ENCODE data around the gene PSMD1. TPM values are rescaled to one million over a fixed set of nuclear protein-coding genes. Genes with fewer than 3 reads are reported as not detected.

Gene PSMD1
- total and polyA plus RNA-seq, 2 of the 8 experiments (the other 6 are each of a cell fraction or from before 2014, with no cell fraction given): 179 to 272 TPM

- H3K4me1 ChIP-seq (replicated peaks in 1 of 4; ENCODE audit: control insufficient read depth in 3 of 4, insufficient read depth in 4 of 4, low read length in 3 of 4): no peaks in the 10 kb centered on the region
- no peak overlapping the region for H3K56ac ChIP-seq (replicated peaks; ENCODE audit: insufficient read length, low read depth, low read length)
- H3K23me2 ChIP-seq (ENCODE audit: low read depth, low read length): no peaks in the 10 kb centered on the region
- H3K27ac ChIP-seq (ENCODE audit: low read depth, low read length): no peak overlapping the region
- H2BK120ac ChIP-seq (replicated peaks; ENCODE audit: low read depth, low read length): no peak overlapping the region
- H3K79me2 ChIP-seq (ENCODE audit: control insufficient read depth in 1 of 2, insufficient read depth in 2 of 2, low read length in 2 of 2): no peaks in the 10 kb centered on the region
- no peak overlapping the region for H3K4ac ChIP-seq (replicated peaks; ENCODE audit: insufficient read length, low read depth, low read length)
- H2AFZ ChIP-seq (ENCODE audit: low read length): no peak overlapping the region
- no peaks in the 10 kb centered on the region for H3K9me3 ChIP-seq (ENCODE audit: insufficient read depth in 2 of 2, low read depth in 1 of 2, low read length in 1 of 2)
- H4K20me1 ChIP-seq (replicated peaks in 1 of 2; ENCODE audit: control insufficient read depth in 1 of 2, insufficient read depth in 2 of 2, low read length in 2 of 2): peaks cover 0 to 1% of the 10 kb centered on the region in 2 experiments
- H4K91ac ChIP-seq (replicated peaks; ENCODE audit: insufficient read length, low read length): no peak overlapping the region
- no peaks in the 10 kb centered on the region for H3K27me3 ChIP-seq (replicated peaks in 1 of 4; ENCODE audit: control insufficient read depth in 3 of 4, extremely low read depth in 1 of 4, insufficient read depth in 3 of 4, low read length in 3 of 4)
- H3K36me3 ChIP-seq (ENCODE audit: control insufficient read depth in 2 of 4, insufficient read depth in 4 of 4, low read length in 3 of 4): peaks cover 25 to 89% (median 74%) of the 10 kb centered on the region in 4 experiments
- CTCF ChIA-PET (ENCODE audit: partially characterized antibody): interaction anchor here (1.7 kb wide), 1 partner anchor 104 kb away, joined by 4 read pairs; no protein-coding TSS in a partner anchor
- H3K4me3 ChIP-seq (ENCODE audit: extremely low read depth in 1 of 4, insufficient read depth in 2 of 4, low read depth in 3 of 4, low read length in 4 of 4): no peak overlapping the region
- no peak overlapping the region for H2AK5ac ChIP-seq (ENCODE audit: low read depth, low read length)
- POLR2A ChIA-PET (ENCODE audit: partially characterized antibody): interaction anchor here (0.5 to 1.5 kb wide), 2 partner anchors 12 to 35 kb away, joined by 3 to 4 read pairs; no protein-coding TSS in a partner anchor
- H3K79me1 ChIP-seq (ENCODE audit: low read depth, low read length): no peaks in the 10 kb centered on the region
- H3K18ac ChIP-seq (ENCODE audit: extremely low read depth, low read length): no peak overlapping the region
- H2BK15ac ChIP-seq (ENCODE audit: low read length): no peak overlapping the region
- H3K23ac ChIP-seq (ENCODE audit: insufficient read length): no peak overlapping the region
- no peak overlapping the region for H3K14ac ChIP-seq (ENCODE audit: insufficient read length)
- H3K4me2 ChIP-seq (ENCODE audit: insufficient read depth in 1 of 2, low read depth in 2 of 2, low read length in 2 of 2): no peak overlapping the region
- no peak overlapping the region for H3K9ac ChIP-seq (replicated peaks in 1 of 4; ENCODE audit: extremely low read depth in 1 of 4, low read depth in 3 of 4, low read length in 3 of 4)
- WGBS, 2 experiments (ENCODE audit: extremely low coverage in 1 of 2, insufficient coverage in 1 of 2, insufficient read length in 1 of 2, insufficient replicate concordance in 2 of 2, low coverage in 1 of 2, low lambda C conversion rate in 2 of 2, missing lambda C conversion rate in 1 of 2): 95% methylated on average over 1 of the region's 1 CpG; no CpG with 5 or more reads in 1 of the 2 experiments
- H2BK20ac ChIP-seq (ENCODE audit: low read length): no peak overlapping the region
- no peak overlapping the region for H4K8ac ChIP-seq (ENCODE audit: extremely low read depth, insufficient read depth, low read length)
- no peak overlapping the region for H2BK12ac ChIP-seq (ENCODE audit: low read depth, low read length)
- no peak overlapping the region for H4K5ac ChIP-seq (ENCODE audit: insufficient read length, low read depth, low read length)
- no peak for FAIRE-seq
- TF ChIP-seq CBX8 (IDR thresholded peaks at IDR 0.05; ENCODE audit: borderline replicate concordance, low read depth, low read length): no peak
- TF ChIP-seq RAD21 (IDR thresholded peaks at IDR 0.05 in 1 of 2, conservative IDR thresholded peaks at IDR 0.05 in 1 of 2; ENCODE audit: low read depth in 2 of 2, low read length in 2 of 2): no peak
- no peak for TF ChIP-seq RFX5 (IDR thresholded peaks at IDR 0.05; ENCODE audit: borderline replicate concordance, low read depth, low read length)
- no peak for TF ChIP-seq POLR2A (IDR thresholded peaks at IDR 0.05; ENCODE audit: control extremely low read depth in 1 of 2, low read depth in 2 of 2, low read length in 2 of 2)
- no peak for TF ChIP-seq RNF2 (IDR thresholded peaks at IDR 0.05; ENCODE audit: borderline replicate concordance, low read depth, low read length, missing control alignments, poor library complexity, severe bottlenecking)
- TF ChIP-seq CBX5 (IDR thresholded peaks at IDR 0.05; ENCODE audit: low read depth, low read length): no peak
- DNase-seq (ENCODE audit: low read depth in 1 of 2, low spot score in 2 of 2): no peak
- no peak overlapping the region for H2BK5ac ChIP-seq (ENCODE audit: low read depth, low read length)
Measured at GRCh38 chr2:231084565-231084964, 27.9 kb downstream of the PSMD1 start.
